Liver (tissue), 9 donors: ENCODE data around the gene IFI35. TPM values are rescaled to one million over a fixed set of nuclear protein-coding genes. Genes with fewer than 3 reads are reported as not detected.

ENCODE experiments used
- DNase-seq: peaks from one replicate; pipeline ENCODE4 v3.0.0-alpha.2; 2017; ENCODE audit warnings: low spot score
- H3K27ac ChIP-seq, 2 donors: one replicate each; pipeline ENCODE4 v1.7.0; 2013; ENCODE audit warnings: inconsistent platforms in 2 of 2, low read length in 2 of 2, control low read depth in 1 of 2, low read depth in 1 of 2, mild to moderate bottlenecking in 1 of 2
- H3K27me3 ChIP-seq, 4 donors: one replicate each; pipeline versions ENCODE4 v1.6.1 to v1.7.0; 2013; ENCODE audit warnings: low read length in 3 of 4, inconsistent platforms in 1 of 4, mild to moderate bottlenecking in 1 of 4, moderate library complexity in 1 of 4; ENCODE audit not compliant: control insufficient read depth in 4 of 4, insufficient read depth in 4 of 4
- H3K36me3 ChIP-seq, 4 donors: one replicate each; pipeline versions ENCODE4 v1.6.1 to v1.7.0; 2013; ENCODE audit warnings: low read length in 3 of 4, mild to moderate bottlenecking in 3 of 4, low read depth in 1 of 4, moderate library complexity in 1 of 4; ENCODE audit not compliant: control insufficient read depth in 4 of 4, insufficient read depth in 3 of 4
- H3K4me1 ChIP-seq, 4 donors: one replicate each; pipeline versions ENCODE4 v1.6.1 to v1.7.0; 2013; ENCODE audit warnings: low read length in 3 of 4, mild to moderate bottlenecking in 3 of 4, moderate library complexity in 1 of 4; ENCODE audit not compliant: control insufficient read depth in 4 of 4, insufficient read depth in 4 of 4
- H3K4me3 ChIP-seq, 3 donors: one replicate each; pipeline versions ENCODE4 v1.6.1 to v1.7.0; 2013; ENCODE audit warnings: low read length in 3 of 3, control low read depth in 1 of 3, low read depth in 1 of 3, mild to moderate bottlenecking in 1 of 3
- H3K9ac ChIP-seq, 2 donors: one replicate each; pipeline ENCODE4 v1.7.0; 2013; ENCODE audit warnings: low read length in 2 of 2, mild to moderate bottlenecking in 2 of 2, moderate library complexity in 2 of 2, control low read depth in 1 of 2, low read depth in 1 of 2
- H3K9me3 ChIP-seq, 4 donors: one replicate each; pipeline versions ENCODE4 v1.6.1 to v1.7.0; 2013; ENCODE audit warnings: low read length in 3 of 4; ENCODE audit not compliant: control insufficient read depth in 4 of 4
- CTCF ChIP-seq: fragments of 150-350 bp; IDR thresholded peaks from 2 replicates; pipeline ENCODE4 v1.5.1; 2017; ENCODE audit warnings: improper control_type of control experiment, low read depth, low read length; ENCODE audit not compliant: missing input control
- FOXA1 ChIP-seq: IDR thresholded peaks from 2 replicates; pipeline ENCODE4 v1.6.1; 2016; ENCODE audit warnings: antibody characterized with exemption
- FOXA2 ChIP-seq: IDR thresholded peaks from 2 replicates; pipeline ENCODE4 v1.6.1; 2016; ENCODE audit warnings: antibody characterized with exemption
- GABPA ChIP-seq, 2 donors: IDR thresholded peaks in 1 of 2; conservative IDR thresholded peaks in 1 of 2; 2 replicates each; pipeline ENCODE4 v1.6.1; 2016; ENCODE audit warnings: antibody characterized with exemption in 2 of 2, mild to moderate bottlenecking in 1 of 2, moderate library complexity in 1 of 2
- HNF4G ChIP-seq: IDR thresholded peaks from 2 replicates; pipeline ENCODE4 v1.6.1; 2016; ENCODE audit warnings: antibody characterized with exemption
- RAD21 ChIP-seq, 2 donors: IDR thresholded peaks; 2 replicates each; pipeline ENCODE4 v1.6.1; 2016; ENCODE audit warnings: antibody characterized with exemption in 2 of 2, mild to moderate bottlenecking in 2 of 2
- SP1 ChIP-seq: IDR thresholded peaks from 2 replicates; pipeline ENCODE4 v1.6.1; 2018; ENCODE audit warnings: antibody characterized with exemption, mild to moderate bottlenecking
- WGBS: extraction: QIAGEN DNeasy Blood & Tissue Kit; methylation state at CpG from one replicate; pipeline ENCODE4 v1.1.7; 2013; 5-methylcytosine and 5-hydroxymethylcytosine counted together
- polyA plus RNA-seq, 2 donors: library from polyadenylated mRNA; stranded (reverse) in 1 of 2; unstranded in 1 of 2; fragments of 200-250 nt in 1 of 2; fragments of >200 nt in 1 of 2; fragmentation: Nextera tagmentation in 1 of 2; extraction: Ambion mirVana in 1 of 2; gene quantifications; one replicate each; pipeline versions ENCODE4 v1.2.1 to v1.2.3, GENCODE V29; 2013 to 2015
- total RNA-seq, 2 donors: library from RNA; depleted of rRNA; stranded (reverse); fragments of >200 nt; gene quantifications; one replicate each; pipeline ENCODE4 v1.2.3, GENCODE V29; 2014
- TF ChIP-seq, protein P1 (sequence below): IDR thresholded peaks from 2 replicates; pipeline ENCODE4 v1.6.1; 2016; ENCODE audit warnings: antibody characterized with exemption
- donor health status: healthy.
- donor health status: healthy.
- donor health status: healthy.
- donor health status: healthy.
- donor health status: healthy.

Gene IFI35
- total and polyA plus RNA-seq, 4 donors, result 11.9 to 34.6 (median 22.0) TPM

DNA sequence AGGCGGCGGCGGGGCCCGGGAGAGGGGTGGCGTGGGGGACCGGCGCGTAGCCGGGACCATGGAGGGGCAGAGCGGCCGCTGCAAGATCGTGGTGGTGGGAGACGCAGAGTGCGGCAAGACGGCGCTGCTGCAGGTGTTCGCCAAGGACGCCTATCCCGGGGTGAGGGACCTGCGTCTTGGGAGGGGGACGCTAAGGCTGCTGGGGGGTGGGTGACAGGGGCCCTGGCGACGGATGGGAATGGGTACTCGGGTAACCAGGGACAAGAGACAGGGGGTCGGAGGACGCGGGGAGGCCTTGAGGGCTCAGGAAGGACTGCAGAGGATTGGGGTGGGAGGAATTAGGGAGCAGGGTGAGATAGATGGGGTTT lies 18.7 kb downstream of the IFI35 start (continued):
- TF ChIP-seq CTCF (no peak), SP1 (no peak), GABPA (IDR thresholded peaks at IDR 0.05 in 1 of 2, conservative IDR thresholded peaks at IDR 0.05 in 1 of 2) (no peak)

DNA sequence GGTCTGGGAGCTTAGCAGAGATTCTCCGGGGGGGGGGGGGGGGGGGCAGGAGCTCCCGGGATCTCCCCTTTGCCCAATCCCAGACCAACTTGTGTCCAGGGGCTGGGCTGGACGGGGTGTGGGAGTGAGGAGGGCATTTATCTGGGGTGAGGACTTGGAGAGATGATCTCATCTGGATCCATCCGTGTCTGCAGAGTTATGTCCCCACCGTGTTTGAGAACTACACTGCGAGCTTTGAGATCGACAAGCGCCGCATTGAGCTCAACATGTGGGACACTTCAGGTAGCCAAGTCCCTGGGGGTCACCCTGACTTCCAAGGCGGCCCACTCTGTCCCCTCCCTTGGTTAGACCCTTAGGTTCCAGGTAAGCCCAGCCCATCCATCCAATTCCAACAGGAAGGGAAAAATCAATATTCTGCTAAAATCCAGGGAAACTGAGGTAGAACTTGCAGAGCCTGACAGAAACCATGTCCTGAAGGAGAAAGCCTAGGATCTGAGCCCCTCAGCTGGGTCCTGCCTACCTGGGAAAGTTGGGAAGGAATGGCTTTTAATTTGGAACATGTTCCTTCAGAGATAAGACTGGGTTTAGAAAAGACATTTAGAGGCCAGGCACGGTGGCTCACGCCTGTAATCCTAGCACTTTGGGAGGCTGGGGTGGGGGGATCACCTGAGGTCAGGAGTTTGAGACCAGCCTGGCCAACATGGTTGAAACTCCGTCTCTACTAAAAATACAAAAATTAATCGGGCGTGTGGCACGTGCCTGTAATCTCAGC lies 19.4 kb downstream of the IFI35 start:
- DNase-seq, result no peak
- no peak overlapping the region for H3K27ac ChIP-seq
- no peak overlapping the region for H3K4me3 ChIP-seq
- peaks cover 8 to 34% (median 20%) of the 10 kb centered on the region in 4 donors for H3K4me1 ChIP-seq
- H3K27me3 ChIP-seq, result no peaks in the 10 kb centered on the region
- no peaks in the 10 kb centered on the region for H3K36me3 ChIP-seq
- no peaks in the 10 kb centered on the region for H3K9me3 ChIP-seq
- no peak for TF ChIP-seq RAD21 (IDR thresholded peaks at IDR 0.05)
- H3K9ac ChIP-seq, result no peak overlapping the region
- WGBS, result 80% methylated on average over 16 of the region's 16 CpGs

DNA sequence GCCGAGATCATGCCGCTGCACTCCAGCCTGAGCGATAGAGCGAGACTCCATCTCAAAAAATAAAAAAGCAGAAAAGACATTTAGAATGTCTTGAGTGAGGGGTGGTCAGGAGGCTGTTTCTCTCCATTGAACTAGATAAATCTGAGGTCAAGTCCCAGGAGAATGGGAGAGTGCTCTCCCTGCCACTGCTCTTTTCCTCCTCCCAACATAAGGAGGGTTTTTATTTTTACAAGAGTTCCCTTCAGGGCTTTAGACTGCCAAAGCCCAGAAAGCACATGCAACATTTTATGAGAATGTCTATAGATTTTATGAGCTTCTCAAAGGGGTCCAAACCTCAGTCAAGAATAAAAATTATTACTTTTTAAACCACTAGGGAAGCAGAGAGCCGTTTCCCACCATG lies 20.0 kb downstream of the IFI35 start:
- Histone ChIP-seq H3K4me1 (peaks cover 5 to 29% (median 16%) of the 10 kb centered on the region in 4 donors), H3K9me3 (no peaks in the 10 kb centered on the region), H3K27ac (no peak overlapping the region), H3K4me3 (no peak overlapping the region), H3K36me3 (no peaks in the 10 kb centered on the region), H3K9ac (no peak overlapping the region), H3K27me3 (no peaks in the 10 kb centered on the region)
- 84% methylated on average over 5 of the region's 5 CpGs for WGBS
- no peak for DNase-seq
- TF ChIP-seq, protein P1, sequence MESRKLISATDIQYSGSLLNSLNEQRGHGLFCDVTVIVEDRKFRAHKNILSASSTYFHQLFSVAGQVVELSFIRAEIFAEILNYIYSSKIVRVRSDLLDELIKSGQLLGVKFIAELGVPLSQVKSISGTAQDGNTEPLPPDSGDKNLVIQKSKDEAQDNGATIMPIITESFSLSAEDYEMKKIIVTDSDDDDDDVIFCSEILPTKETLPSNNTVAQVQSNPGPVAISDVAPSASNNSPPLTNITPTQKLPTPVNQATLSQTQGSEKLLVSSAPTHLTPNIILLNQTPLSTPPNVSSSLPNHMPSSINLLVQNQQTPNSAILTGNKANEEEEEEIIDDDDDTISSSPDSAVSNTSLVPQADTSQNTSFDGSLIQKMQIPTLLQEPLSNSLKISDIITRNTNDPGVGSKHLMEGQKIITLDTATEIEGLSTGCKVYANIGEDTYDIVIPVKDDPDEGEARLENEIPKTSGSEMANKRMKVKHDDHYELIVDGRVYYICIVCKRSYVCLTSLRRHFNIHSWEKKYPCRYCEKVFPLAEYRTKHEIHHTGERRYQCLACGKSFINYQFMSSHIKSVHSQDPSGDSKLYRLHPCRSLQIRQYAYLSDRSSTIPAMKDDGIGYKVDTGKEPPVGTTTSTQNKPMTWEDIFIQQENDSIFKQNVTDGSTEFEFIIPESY, result no peak
- TF ChIP-seq FOXA2 (no peak), FOXA1 (no peak)

GRCh38 chr17:43027091-43028032 lies 20.8 kb downstream of the IFI35 start:
- Histone ChIP-seq H3K36me3 (no peaks in the 10 kb centered on the region), H3K9ac (no peak overlapping the region), H3K27me3 (no peaks in the 10 kb centered on the region), H3K27ac (no peak overlapping the region), H3K4me1 (peaks cover 5 to 26% (median 13%) of the 10 kb centered on the region in 4 donors), H3K4me3 (no peak overlapping the region), H3K9me3 (no peaks in the 10 kb centered on the region)
- 86% methylated on average over 9 of the region's 9 CpGs for WGBS
- DNase-seq, result no peak
- TF ChIP-seq HNF4G (no peak), FOXA1 (no peak)
